OCI-LY1 (cell line): ENCODE data around the gene MYO18A.
"Not testable (repeated sequence)": the region's sequence is repeated elsewhere in the genome, so short reads cannot be mapped to it uniquely, and the experiment has no call there.

Experiments used
- EZH2 ChIP-seq: fragments of 200-600 bp; sonication (generic), shearing (Covaris generic); IDR thresholded peaks from 2 replicates; pipeline ENCODE4 v1.8.0; 2017; ENCODE audit warnings: borderline replicate concordance, mixed run types, mild to moderate bottlenecking, antibody characterized with exemption, low read length, moderate library complexity, mixed read lengths
- TF ChIP-seq, protein P1 (sequence below): fragments of 200-600 bp; sonication (generic), shearing (Covaris generic); IDR thresholded peaks from 2 replicates; pipeline ENCODE4 v1.5.1; 2017; ENCODE audit warnings: mild to moderate bottlenecking, antibody characterized with exemption, low read length, moderate library complexity, mixed read lengths

GRCh38 chr17:29221338-29221737 lies 41.1 kb upstream of the MYO18A start:
- TF ChIP-seq, protein P1, sequence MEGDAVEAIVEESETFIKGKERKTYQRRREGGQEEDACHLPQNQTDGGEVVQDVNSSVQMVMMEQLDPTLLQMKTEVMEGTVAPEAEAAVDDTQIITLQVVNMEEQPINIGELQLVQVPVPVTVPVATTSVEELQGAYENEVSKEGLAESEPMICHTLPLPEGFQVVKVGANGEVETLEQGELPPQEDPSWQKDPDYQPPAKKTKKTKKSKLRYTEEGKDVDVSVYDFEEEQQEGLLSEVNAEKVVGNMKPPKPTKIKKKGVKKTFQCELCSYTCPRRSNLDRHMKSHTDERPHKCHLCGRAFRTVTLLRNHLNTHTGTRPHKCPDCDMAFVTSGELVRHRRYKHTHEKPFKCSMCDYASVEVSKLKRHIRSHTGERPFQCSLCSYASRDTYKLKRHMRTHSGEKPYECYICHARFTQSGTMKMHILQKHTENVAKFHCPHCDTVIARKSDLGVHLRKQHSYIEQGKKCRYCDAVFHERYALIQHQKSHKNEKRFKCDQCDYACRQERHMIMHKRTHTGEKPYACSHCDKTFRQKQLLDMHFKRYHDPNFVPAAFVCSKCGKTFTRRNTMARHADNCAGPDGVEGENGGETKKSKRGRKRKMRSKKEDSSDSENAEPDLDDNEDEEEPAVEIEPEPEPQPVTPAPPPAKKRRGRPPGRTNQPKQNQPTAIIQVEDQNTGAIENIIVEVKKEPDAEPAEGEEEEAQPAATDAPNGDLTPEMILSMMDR: not testable (repeated sequence)
- not testable (repeated sequence) for TF ChIP-seq EZH2
